HepG2 (cell line): Measurements from ENCODE around the gene CDC14B.

Experiments
- EZH2 ChIP-seq: conservative IDR thresholded peaks from 2 replicates; pipeline ENCODE4 v1.6.1; 2012; ENCODE audit warnings: mild to moderate bottlenecking, low read depth, low read length, moderate library complexity
- KLF9 ChIP-seq: IDR thresholded peaks from 2 replicates; pipeline ENCODE4 v1.6.1; 2016; ENCODE audit warnings: low read depth
- NR0B2 ChIP-seq: sonication (generic); formaldehyde crosslinking; IDR thresholded peaks from 2 replicates; pipeline ENCODE4 v1.4.0; 2020; ENCODE audit warnings: mild to moderate bottlenecking, missing genetic modification reagents
- PHF5A ChIP-seq: IDR thresholded peaks from one replicate; pipeline ENCODE4 v1.6.1; 2018; ENCODE audit warnings: low read depth, missing genetic modification reagents; ENCODE audit not compliant: unreplicated experiment
- POLR2A ChIP-seq, 2 experiments: IDR thresholded peaks; 2 replicates each; pipeline ENCODE4 v1.6.1; 2011; ENCODE audit warnings: low read depth in 2 of 2, low read length in 2 of 2, mild to moderate bottlenecking in 1 of 2, moderate library complexity in 1 of 2; ENCODE audit not compliant: insufficient read depth in 1 of 2
- RAD21 ChIP-seq: fragments of 450-650 bp; formaldehyde crosslinking; IDR thresholded peaks from 2 replicates; pipeline ENCODE4 v1.5.0; 2020; ENCODE audit warnings: mild to moderate bottlenecking
- SP4 ChIP-seq: sonication (generic); formaldehyde crosslinking; IDR thresholded peaks from 2 replicates; pipeline ENCODE4 v1.8.1; 2023; ENCODE audit warnings: mild to moderate bottlenecking, missing genetic modification reagents
- ZNF138 ChIP-seq: sonication (generic); formaldehyde crosslinking; IDR thresholded peaks from 2 replicates; pipeline ENCODE4 v1.5.0; 2020; ENCODE audit warnings: mild to moderate bottlenecking, low read depth, missing genetic modification reagents
- ZNF160 ChIP-seq: sonication (generic); formaldehyde crosslinking; IDR thresholded peaks from 2 replicates; pipeline ENCODE4 v1.8.0; 2022; ENCODE audit warnings: mild to moderate bottlenecking, inconsistent platforms, missing genetic modification reagents
- ZNF44 ChIP-seq: sonication (generic); formaldehyde crosslinking; IDR thresholded peaks from 2 replicates; pipeline ENCODE4 v1.5.1; 2020; ENCODE audit warnings: mild to moderate bottlenecking, missing genetic modification reagents
- ZNF781 ChIP-seq: sonication (generic); formaldehyde crosslinking; IDR thresholded peaks from 2 replicates; pipeline ENCODE4 v1.5.1; 2020; ENCODE audit warnings: borderline replicate concordance, mild to moderate bottlenecking, missing genetic modification reagents; ENCODE audit errors: not compliant biosample characterization
- TF ChIP-seq, protein P1 (sequence below): sonication (generic); formaldehyde crosslinking; IDR thresholded peaks from 2 replicates; pipeline ENCODE4 v1.5.0; 2020; ENCODE audit warnings: mild to moderate bottlenecking, missing genetic modification reagents, moderate library complexity
- TF ChIP-seq, protein P2 (sequence below): sonication (generic); formaldehyde crosslinking; IDR thresholded peaks from 2 replicates; pipeline ENCODE4 v1.5.1; 2020; ENCODE audit warnings: missing genetic modification reagents, mild to moderate bottlenecking, borderline replicate concordance

DNA sequence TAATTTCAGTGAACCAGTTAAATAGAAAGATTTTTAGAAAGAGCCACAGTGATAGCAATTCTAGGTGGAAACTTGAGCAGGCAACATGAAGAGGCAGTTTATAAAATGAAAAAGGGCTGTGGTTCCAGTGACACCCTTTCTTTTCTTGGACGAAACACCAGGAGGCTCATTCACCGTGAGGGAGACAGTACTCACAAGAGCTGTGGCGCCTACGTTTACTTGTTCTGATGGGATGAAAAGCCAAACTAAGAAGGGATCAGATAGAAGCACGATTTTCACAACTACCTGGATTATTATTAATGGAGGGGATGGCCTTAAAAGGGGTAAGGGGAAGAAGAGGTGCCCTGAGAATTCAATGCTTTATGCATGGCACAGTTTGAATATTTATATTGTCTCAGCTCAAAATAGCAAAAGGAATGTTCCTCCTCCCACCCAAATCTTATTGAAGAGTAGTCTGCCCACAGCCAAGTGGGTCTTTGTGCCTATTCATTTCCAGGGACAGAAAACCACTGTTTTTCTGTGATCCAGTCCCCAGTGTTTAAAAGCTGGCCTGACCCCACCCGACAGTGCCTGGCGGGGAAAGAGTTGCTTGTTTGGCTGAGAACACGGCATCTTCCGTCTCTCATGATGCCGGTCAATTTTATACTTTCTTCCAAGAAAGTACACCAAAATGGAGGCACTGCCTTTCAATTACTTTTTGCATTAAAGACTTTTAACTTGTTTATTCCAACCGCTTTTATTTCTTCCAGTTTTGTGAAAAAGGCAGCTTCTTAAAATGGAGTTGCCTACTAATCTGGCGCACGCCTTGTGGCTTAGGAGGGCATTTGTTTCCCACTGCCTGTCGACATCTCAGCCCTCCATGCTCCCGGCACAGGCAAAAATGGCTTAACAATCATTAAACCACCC, 117.8 kb downstream of the CDC14B start:
- TF ChIP-seq ZNF138 (CRISPR knock-in tag) (no peak), EZH2 (no peak), KLF9 (CRISPR knock-in tag) (no peak), ZNF44 (CRISPR knock-in tag) (no peak), RAD21 (CRISPR knock-in tag) (no peak), ZNF781 (CRISPR knock-in tag) (no peak), PHF5A (CRISPR knock-in tag) (no peak), ZNF160 (CRISPR knock-in tag) (no peak), SP4 (CRISPR knock-in tag) (no peak), POLR2A (IDR thresholded peaks at IDR 0.05; ENCODE audit: insufficient read depth in 1 of 2, low read depth in 2 of 2, low read length in 2 of 2) (no peak), NR0B2 (CRISPR knock-in tag) (no peak)
- TF ChIP-seq, protein P1, sequence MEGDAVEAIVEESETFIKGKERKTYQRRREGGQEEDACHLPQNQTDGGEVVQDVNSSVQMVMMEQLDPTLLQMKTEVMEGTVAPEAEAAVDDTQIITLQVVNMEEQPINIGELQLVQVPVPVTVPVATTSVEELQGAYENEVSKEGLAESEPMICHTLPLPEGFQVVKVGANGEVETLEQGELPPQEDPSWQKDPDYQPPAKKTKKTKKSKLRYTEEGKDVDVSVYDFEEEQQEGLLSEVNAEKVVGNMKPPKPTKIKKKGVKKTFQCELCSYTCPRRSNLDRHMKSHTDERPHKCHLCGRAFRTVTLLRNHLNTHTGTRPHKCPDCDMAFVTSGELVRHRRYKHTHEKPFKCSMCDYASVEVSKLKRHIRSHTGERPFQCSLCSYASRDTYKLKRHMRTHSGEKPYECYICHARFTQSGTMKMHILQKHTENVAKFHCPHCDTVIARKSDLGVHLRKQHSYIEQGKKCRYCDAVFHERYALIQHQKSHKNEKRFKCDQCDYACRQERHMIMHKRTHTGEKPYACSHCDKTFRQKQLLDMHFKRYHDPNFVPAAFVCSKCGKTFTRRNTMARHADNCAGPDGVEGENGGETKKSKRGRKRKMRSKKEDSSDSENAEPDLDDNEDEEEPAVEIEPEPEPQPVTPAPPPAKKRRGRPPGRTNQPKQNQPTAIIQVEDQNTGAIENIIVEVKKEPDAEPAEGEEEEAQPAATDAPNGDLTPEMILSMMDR (CRISPR knock-in tag), result no peak
- TF ChIP-seq, protein P2, sequence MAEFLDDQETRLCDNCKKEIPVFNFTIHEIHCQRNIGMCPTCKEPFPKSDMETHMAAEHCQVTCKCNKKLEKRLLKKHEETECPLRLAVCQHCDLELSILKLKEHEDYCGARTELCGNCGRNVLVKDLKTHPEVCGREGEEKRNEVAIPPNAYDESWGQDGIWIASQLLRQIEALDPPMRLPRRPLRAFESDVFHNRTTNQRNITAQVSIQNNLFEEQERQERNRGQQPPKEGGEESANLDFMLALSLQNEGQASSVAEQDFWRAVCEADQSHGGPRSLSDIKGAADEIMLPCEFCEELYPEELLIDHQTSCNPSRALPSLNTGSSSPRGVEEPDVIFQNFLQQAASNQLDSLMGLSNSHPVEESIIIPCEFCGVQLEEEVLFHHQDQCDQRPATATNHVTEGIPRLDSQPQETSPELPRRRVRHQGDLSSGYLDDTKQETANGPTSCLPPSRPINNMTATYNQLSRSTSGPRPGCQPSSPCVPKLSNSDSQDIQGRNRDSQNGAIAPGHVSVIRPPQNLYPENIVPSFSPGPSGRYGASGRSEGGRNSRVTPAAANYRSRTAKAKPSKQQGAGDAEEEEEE, result no peak
